Breast epithelium (tissue), 4 donors: ENCODE measurements around the gene UGT1A4. TPM values are rescaled to one million over a fixed set of nuclear protein-coding genes. Genes with fewer than 3 reads are reported as not detected.

Experiments used
- DNase-seq, 2 donors: peaks; one replicate each; pipeline ENCODE4 v3.0.0-alpha.2; 2019; ENCODE audit warnings: low spot score in 2 of 2
- H3K27ac ChIP-seq, 2 donors: fragments of 200-600 bp; sonication (generic) in 1 of 2; one replicate each; pipeline ENCODE4 v1.5.1; 2016 to 2019; ENCODE audit warnings: mild to moderate bottlenecking in 1 of 2
- H3K27me3 ChIP-seq, 2 donors: fragments of 200-600 bp; sonication (generic) in 1 of 2; one replicate each; pipeline versions ENCODE4 v1.5.1 to v1.6.0; 2017 to 2019; ENCODE audit warnings: control low read depth in 1 of 2, mild to moderate bottlenecking in 1 of 2
- H3K36me3 ChIP-seq: fragments of 200-600 bp; one replicate; pipeline ENCODE4 v1.5.1; 2019
- H3K4me1 ChIP-seq, 2 donors: fragments of 200-600 bp; sonication (generic); one replicate each; pipeline ENCODE4 v1.5.1; 2016 to 2019; ENCODE audit warnings: control low read depth in 1 of 2
- H3K4me3 ChIP-seq, 3 donors: fragments of 200-600 bp; sonication (generic); 1 replicate in 2 of 3; 2 replicates in 1 of 3; pipeline ENCODE4 v1.5.1; 2016 to 2019; ENCODE audit warnings: mild to moderate bottlenecking in 3 of 3, moderate library complexity in 2 of 3
- H3K9me3 ChIP-seq, 2 donors: fragments of 200-600 bp; sonication (generic) in 1 of 2; one replicate each; pipeline ENCODE4 v1.5.1; 2016 to 2019; ENCODE audit warnings: control low read depth in 1 of 2
- POLR2A ChIP-seq: fragments of 450-650 bp; IDR thresholded peaks from one replicate; pipeline ENCODE4 v1.6.1; 2016; ENCODE audit warnings: antibody characterized with exemption, mild to moderate bottlenecking, moderate library complexity
- POLR2AphosphoS5 ChIP-seq, 3 donors: sonication (generic); formaldehyde crosslinking; IDR thresholded peaks; one replicate each; pipeline ENCODE4 v1.6.1; 2017; ENCODE audit warnings: antibody characterized with exemption in 3 of 3
- intact Hi-C: fragments of 100-400 bp; cut with DNase I; formaldehyde crosslinking; loops from one replicate; pipeline ENCODE4 v1.15.1; 2023; ENCODE audit warnings: low total_unique reads
- total RNA-seq, 3 donors: library from RNA; depleted of rRNA; stranded (reverse); fragments of >200 nt; gene quantifications; one replicate each; pipeline ENCODE4 v1.1.0, GENCODE V29; 2016
- TF ChIP-seq, protein P1 (sequence below), 3 donors: fragments of 450-650 bp; IDR thresholded peaks; one replicate each; pipeline ENCODE4 v1.5.1; 2016 to 2017; ENCODE audit warnings: antibody characterized with exemption in 3 of 3, mild to moderate bottlenecking in 3 of 3, moderate library complexity in 3 of 3

UGT1A4 gene
- total RNA-seq, 3 donors from 2014 or later: not detected

DNA sequence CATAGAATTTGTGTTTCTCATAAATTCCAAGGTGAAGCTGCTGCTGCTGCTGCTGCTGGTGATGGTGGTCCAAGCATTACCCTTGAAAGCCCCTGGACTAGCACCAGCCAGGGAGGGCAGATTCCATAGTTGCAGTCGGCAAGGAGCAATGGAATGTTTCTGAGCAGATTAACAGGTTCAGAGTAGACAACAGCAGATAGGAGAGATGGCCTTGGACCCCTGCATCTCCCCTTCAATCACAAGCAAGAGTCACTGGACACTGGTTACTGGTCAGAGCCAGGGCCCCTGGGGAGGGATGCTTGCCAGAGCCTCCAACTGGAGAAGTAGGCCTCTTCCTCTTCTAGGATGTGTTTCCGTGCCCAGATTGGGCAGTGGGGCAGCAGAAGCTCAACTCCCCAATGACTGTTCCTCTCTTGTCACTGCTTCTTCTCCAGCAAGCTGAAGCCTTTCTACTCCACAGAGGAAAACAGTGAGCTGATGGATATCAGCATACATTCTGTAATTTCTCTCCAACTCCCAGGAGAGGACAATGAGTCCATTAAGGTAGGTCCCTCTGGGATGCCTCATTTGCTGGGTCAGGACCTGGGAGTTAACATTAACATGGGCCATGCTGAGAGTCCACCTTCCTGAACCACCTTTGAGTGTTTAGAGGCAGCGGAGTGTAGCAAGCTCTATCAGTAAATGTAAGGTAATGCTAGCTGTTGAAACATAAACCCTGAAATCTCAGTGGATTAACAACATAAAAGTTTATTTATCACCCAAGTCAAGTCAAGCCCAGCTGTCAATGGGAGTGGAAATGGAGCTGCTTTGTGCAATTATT lies 94.9 kb downstream of the UGT1A4 start:
- H3K4me1 ChIP-seq: no peaks in the 10 kb centered on the region
- H3K27ac ChIP-seq: no peak overlapping the region
- intact Hi-C loops: no loop called here
- DNase-seq: no peak
- H3K36me3 ChIP-seq: no peaks in the 10 kb centered on the region
- H3K27me3 ChIP-seq: no peaks in the 10 kb centered on the region
- TF ChIP-seq, protein P1, sequence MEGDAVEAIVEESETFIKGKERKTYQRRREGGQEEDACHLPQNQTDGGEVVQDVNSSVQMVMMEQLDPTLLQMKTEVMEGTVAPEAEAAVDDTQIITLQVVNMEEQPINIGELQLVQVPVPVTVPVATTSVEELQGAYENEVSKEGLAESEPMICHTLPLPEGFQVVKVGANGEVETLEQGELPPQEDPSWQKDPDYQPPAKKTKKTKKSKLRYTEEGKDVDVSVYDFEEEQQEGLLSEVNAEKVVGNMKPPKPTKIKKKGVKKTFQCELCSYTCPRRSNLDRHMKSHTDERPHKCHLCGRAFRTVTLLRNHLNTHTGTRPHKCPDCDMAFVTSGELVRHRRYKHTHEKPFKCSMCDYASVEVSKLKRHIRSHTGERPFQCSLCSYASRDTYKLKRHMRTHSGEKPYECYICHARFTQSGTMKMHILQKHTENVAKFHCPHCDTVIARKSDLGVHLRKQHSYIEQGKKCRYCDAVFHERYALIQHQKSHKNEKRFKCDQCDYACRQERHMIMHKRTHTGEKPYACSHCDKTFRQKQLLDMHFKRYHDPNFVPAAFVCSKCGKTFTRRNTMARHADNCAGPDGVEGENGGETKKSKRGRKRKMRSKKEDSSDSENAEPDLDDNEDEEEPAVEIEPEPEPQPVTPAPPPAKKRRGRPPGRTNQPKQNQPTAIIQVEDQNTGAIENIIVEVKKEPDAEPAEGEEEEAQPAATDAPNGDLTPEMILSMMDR (IDR thresholded peaks at IDR 0.05): no peak
- TF ChIP-seq POLR2AphosphoS5 (IDR thresholded peaks at IDR 0.05): no peak
- H3K9me3 ChIP-seq: no peaks in the 10 kb centered on the region
- no peak overlapping the region for H3K4me3 ChIP-seq

DNA sequence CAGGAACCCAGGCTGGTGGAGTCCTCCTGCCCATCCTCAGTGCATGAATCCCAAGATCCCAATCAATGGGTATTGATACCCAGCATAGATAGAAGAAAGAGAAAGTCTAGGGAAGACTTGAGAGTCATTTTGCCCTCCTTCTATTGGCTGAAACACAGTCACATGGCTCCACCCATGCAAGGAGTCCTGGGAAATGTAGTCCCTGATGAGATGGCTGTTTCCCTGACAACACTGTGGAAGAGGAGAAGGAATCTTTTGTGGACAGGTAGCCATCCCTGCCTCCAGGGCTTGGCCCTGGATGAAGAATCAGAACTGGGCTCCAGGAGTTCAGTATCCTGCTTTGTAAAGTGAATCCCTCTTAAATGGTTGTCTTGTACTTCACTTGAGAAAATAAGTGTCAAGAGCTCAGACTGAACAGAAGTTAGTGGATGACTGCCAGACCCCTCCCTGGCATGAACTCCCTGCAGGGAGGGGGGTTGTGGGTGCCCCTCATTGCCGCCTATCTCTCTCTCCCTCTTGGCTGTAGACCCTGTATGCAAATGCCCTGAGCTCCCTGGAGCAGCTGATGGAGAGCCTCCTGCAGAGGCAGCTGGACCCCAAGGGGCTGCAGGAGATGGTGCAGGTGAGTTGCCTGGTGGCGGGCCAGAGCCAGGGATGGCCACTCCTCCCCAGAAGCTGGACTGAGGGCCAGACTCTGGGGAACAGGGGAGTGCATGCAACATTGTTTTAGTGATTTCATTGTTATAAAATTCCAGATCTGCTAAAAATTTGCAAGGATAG lies 95.7 kb downstream of the UGT1A4 start:
- peak in 1 of 2 donors; percentile 15 for DNase-seq
- Histone ChIP-seq H3K36me3 (no peaks in the 10 kb centered on the region), H3K27me3 (no peaks in the 10 kb centered on the region), H3K27ac (no peak overlapping the region), H3K9me3 (no peaks in the 10 kb centered on the region), H3K4me1 (no peaks in the 10 kb centered on the region), H3K4me3 (no peak overlapping the region)
- no peak for TF ChIP-seq POLR2A
- no peak for TF ChIP-seq POLR2AphosphoS5 (IDR thresholded peaks at IDR 0.05)
- TF ChIP-seq, protein P1 (IDR thresholded peaks at IDR 0.05): no peak
- intact Hi-C loops: no loop called here

- Histone ChIP-seq H3K4me1 (no peaks in the 10 kb centered on the region), H3K36me3 (no peaks in the 10 kb centered on the region), H3K4me3 (no peak overlapping the region), H3K9me3 (no peaks in the 10 kb centered on the region), H3K27ac (no peak overlapping the region), H3K27me3 (no peaks in the 10 kb centered on the region)
- intact Hi-C loops: loop anchor here (5.0 kb wide), 1 partner anchor 66 kb away; no protein-coding TSS in a partner anchor
- TF ChIP-seq POLR2A: no peak
- TF ChIP-seq, protein P1 (IDR thresholded peaks at IDR 0.05): no peak
- no peak for DNase-seq
Observed at GRCh38 chr2:233815861-233816260, 97.3 kb downstream of the UGT1A4 start.

GRCh38 chr2:233816334-233816733 lies 97.8 kb downstream of the UGT1A4 start:
- Histone ChIP-seq H3K36me3 (no peaks in the 10 kb centered on the region), H3K4me3 (no peak overlapping the region), H3K27me3 (no peaks in the 10 kb centered on the region), H3K9me3 (no peaks in the 10 kb centered on the region), H3K4me1 (no peaks in the 10 kb centered on the region), H3K27ac (no peak overlapping the region)
- TF ChIP-seq, protein P1 (IDR thresholded peaks at IDR 0.05): no peak
- TF ChIP-seq POLR2A (no peak), POLR2AphosphoS5 (IDR thresholded peaks at IDR 0.05) (no peak)
- DNase-seq: peak in 1 of 2 donors; percentile 12
- intact Hi-C loops: loop anchor here (5.0 kb wide), 1 partner anchor 66 kb away; no protein-coding TSS in a partner anchor

GRCh38 chr2:233816771-233817170 lies 98.2 kb downstream of the UGT1A4 start:
- intact Hi-C loops: loop anchor here (5.0 kb wide), 1 partner anchor 66 kb away; no protein-coding TSS in a partner anchor
- Histone ChIP-seq H3K4me1 (no peaks in the 10 kb centered on the region), H3K4me3 (no peak overlapping the region), H3K27ac (no peak overlapping the region), H3K27me3 (no peaks in the 10 kb centered on the region), H3K9me3 (no peaks in the 10 kb centered on the region), H3K36me3 (no peaks in the 10 kb centered on the region)
- TF ChIP-seq POLR2AphosphoS5 (IDR thresholded peaks at IDR 0.05) (no peak), POLR2A (no peak)
- TF ChIP-seq, protein P1 (IDR thresholded peaks at IDR 0.05): no peak
- DNase-seq: no peak
